Activated naive CD4-positive, alpha-beta T cell treated with anti-CD3 and anti-CD28 coated beads, Interleukin-2, amount 50 U/mL, for 24 hours (primary cell): ENCODE data around the gene LILRB2.
"Not testable (repeated sequence)": the region's sequence is repeated elsewhere in the genome, so short reads cannot be mapped to it uniquely, and the experiment has no call there.

Source experiments
- H3K27ac Mint-ChIP-seq: one replicate; pipeline ENCODE4 v1.8.0; 2021; ENCODE audit warnings: mild to moderate bottlenecking, mixed read lengths
- H3K27me3 Mint-ChIP-seq: one replicate; pipeline ENCODE4 v1.8.0; 2021; ENCODE audit warnings: mixed read lengths
- H3K36me3 Mint-ChIP-seq: one replicate; pipeline ENCODE4 v1.8.0; 2021; ENCODE audit warnings: mixed read lengths
- H3K4me1 Mint-ChIP-seq: one replicate; pipeline ENCODE4 v1.8.0; 2021; ENCODE audit warnings: mixed read lengths
- H3K4me3 Mint-ChIP-seq: one replicate; pipeline ENCODE4 v1.8.0; 2021; ENCODE audit warnings: mild to moderate bottlenecking, mixed read lengths
- H3K9me3 Mint-ChIP-seq: one replicate; pipeline ENCODE4 v1.8.0; 2021; ENCODE audit warnings: mixed read lengths

Gene LILRB2

GRCh38 chr19:54262066-54262465 is 18.8 kb downstream of the LILRB2 start:
- Mint-ChIP-seq H3K27me3 (no peaks in the 10 kb centered on the region), H3K4me1 (no peaks in the 10 kb centered on the region), H3K36me3 (no peaks in the 10 kb centered on the region), H3K27ac (no peak overlapping the region), H3K9me3 (no peaks in the 10 kb centered on the region), H3K4me3 (no peak overlapping the region)

GRCh38 chr19:54257116-54257480 is 23.8 kb downstream of the LILRB2 start, which contains the start of gene LILRB5:
TSS of gene LILRB5 (minus strand) at chr19:54257273. CDS start at chr19:54257193, 80 bp downstream.
- H3K36me3 Mint-ChIP-seq = no peaks in the 10 kb centered on the region
- no peaks in the 10 kb centered on the region for H3K4me1 Mint-ChIP-seq
- no peak within 1 kb of the TSS for H3K4me3 Mint-ChIP-seq
- no peaks in the 10 kb centered on the region for H3K9me3 Mint-ChIP-seq
- H3K27me3 Mint-ChIP-seq = no peaks in the 10 kb centered on the region
- H3K27ac Mint-ChIP-seq = no peak within 1 kb of the TSS

GRCh38 chr19:54256250-54257115 is 24.4 kb downstream of the LILRB2 start:
- H3K36me3 Mint-ChIP-seq = no peaks in the 10 kb centered on the region
- H3K27me3 Mint-ChIP-seq = no peaks in the 10 kb centered on the region
- H3K9me3 Mint-ChIP-seq = no peaks in the 10 kb centered on the region
- H3K4me3 Mint-ChIP-seq = no peak overlapping the region
- no peak overlapping the region for H3K27ac Mint-ChIP-seq
- no peaks in the 10 kb centered on the region for H3K4me1 Mint-ChIP-seq

DNA sequence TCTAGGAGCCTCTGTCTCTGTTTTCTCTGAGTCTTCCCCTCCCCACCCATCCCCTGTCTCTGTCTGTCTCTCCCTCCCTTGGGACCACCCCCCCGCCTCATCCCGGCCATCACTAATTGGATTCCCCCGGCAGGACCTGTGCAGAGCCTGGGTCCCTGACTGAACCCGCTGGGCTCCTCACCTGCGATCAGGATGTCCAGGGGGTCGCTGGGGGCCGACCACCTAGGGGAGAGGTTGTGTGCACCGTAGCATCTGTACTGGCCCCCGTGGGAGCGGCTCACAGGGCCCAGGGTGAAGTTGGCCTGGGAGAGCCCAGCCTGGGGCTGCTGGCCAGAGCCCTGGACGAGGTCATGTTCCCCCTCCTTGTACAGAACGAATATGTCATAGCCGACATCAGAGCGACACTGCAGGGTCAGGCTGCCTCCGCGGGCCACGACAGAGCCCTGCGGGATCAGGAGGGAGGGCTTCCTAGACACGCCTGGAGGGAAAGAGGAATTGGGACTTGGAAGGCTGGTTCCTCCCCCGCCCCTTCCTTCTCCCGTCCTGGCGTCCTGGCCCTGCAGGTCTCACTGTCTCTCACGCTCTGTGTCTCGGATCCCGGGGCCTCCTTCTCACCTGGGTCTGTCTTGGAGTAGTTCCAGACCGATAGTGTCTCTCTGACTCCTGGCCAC is 25.7 kb downstream of the LILRB2 start:
- H3K27me3 Mint-ChIP-seq = no peaks in the 10 kb centered on the region
- H3K4me3 Mint-ChIP-seq = no peak overlapping the region
- no peaks in the 10 kb centered on the region for H3K4me1 Mint-ChIP-seq
- H3K27ac Mint-ChIP-seq = no peak overlapping the region
- H3K9me3 Mint-ChIP-seq = no peaks in the 10 kb centered on the region
- H3K36me3 Mint-ChIP-seq = no peaks in the 10 kb centered on the region

GRCh38 chr19:54254195-54254906 is 26.6 kb downstream of the LILRB2 start:
- Mint-ChIP-seq H3K27me3 (no peaks in the 10 kb centered on the region), H3K9me3 (no peaks in the 10 kb centered on the region), H3K4me3 (no peak overlapping the region), H3K27ac (no peak overlapping the region), H3K36me3 (no peaks in the 10 kb centered on the region), H3K4me1 (no peaks in the 10 kb centered on the region)

DNA sequence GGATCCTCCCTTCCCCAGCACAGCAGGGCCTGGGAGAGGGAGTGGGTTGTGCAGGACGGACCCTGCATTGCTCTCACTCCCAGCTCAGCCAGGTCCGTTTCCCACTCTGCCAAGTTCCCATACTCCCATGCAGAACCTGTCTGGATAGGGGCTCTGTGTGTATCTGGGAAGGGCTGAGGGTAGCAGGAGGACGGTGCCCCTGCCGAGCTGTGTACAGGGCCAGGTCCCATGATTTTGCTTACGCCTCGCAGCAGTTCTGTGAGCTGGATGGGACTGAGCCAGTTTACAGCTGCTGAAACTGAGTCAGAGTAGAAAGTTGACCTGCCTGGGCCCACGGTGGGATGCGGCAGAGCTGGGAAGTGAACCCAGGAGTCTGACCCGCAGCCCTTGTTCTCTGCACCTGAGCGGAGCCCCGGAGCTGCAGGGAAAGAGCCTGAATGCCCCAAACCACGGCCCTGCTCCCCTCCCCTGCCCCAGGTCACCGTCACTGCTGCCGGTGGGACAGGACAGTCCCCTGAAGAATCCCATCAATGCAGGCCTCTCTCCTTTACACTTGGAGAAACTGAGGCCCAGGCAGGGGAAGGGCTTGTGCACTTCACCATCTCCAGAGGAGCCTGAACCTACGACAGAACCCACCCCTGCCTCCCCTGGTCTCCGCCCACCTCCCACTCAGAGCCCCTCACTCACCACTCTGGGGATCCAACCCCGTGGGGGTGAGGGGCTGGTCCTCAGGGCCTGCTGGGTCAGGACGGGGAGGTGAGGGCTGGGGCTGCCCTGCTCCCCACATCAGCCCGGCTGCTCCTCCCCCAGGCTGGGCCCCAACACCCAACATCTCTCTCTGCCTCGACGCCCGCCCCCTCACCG is 27.3 kb downstream of the LILRB2 start:
- no peaks in the 10 kb centered on the region for H3K27me3 Mint-ChIP-seq
- no peaks in the 10 kb centered on the region for H3K36me3 Mint-ChIP-seq
- H3K4me3 Mint-ChIP-seq = no peak overlapping the region
- H3K27ac Mint-ChIP-seq = no peak overlapping the region
- H3K4me1 Mint-ChIP-seq = no peaks in the 10 kb centered on the region
- H3K9me3 Mint-ChIP-seq = no peaks in the 10 kb centered on the region

DNA sequence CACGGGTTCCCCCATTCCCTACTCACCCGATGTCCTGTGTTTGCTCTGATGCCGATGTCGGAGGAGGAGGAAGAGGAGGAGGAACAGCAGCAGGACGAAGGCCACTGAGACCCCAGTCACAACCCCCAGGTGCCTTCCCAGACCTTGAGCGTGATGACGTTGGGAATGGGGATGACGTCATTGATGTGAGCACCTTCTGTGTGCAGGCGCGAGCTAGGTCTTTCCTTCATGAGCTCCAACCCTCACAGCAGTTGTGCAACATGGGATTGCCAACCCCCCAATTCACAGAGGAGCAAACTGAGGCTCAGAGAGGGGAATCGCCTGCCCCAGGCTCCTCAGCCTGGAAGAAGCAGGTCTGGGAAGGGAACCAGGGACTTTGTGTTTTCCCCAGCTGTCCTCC is 28.1 kb downstream of the LILRB2 start:
- no peaks in the 10 kb centered on the region for H3K27me3 Mint-ChIP-seq
- H3K4me1 Mint-ChIP-seq = peaks cover 6% of the 10 kb centered on the region
- H3K9me3 Mint-ChIP-seq = no peaks in the 10 kb centered on the region
- H3K4me3 Mint-ChIP-seq = no peak overlapping the region
- no peaks in the 10 kb centered on the region for H3K36me3 Mint-ChIP-seq
- no peak overlapping the region for H3K27ac Mint-ChIP-seq

DNA sequence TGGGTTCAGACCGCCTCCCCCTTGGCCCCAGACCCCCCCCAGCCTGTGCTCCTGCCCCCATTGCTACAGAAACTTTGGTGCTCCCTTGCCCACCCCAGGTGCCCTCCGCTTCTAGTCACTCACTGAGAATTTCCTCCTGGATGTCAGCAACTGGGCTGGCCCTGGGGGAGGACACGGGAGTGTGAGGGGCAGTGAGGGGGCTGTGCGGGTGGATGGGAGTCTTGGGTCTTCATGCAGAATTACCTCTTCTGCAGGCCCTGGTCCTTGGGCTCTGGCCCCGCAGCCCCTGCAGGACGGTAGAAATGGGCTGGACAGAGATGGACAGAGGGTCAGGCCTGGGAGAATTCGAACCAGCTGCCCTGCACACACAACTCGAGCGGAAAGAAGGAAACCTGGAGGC is 28.7 kb downstream of the LILRB2 start:
- peaks cover 10% of the 10 kb centered on the region for H3K4me1 Mint-ChIP-seq
- no peaks in the 10 kb centered on the region for H3K9me3 Mint-ChIP-seq
- H3K36me3 Mint-ChIP-seq = no peaks in the 10 kb centered on the region
- H3K27me3 Mint-ChIP-seq = no peaks in the 10 kb centered on the region
- H3K27ac Mint-ChIP-seq = no peak overlapping the region
- no peak overlapping the region for H3K4me3 Mint-ChIP-seq

- H3K36me3 Mint-ChIP-seq = no peaks in the 10 kb centered on the region
- H3K27ac Mint-ChIP-seq = no peak overlapping the region
- H3K4me3 Mint-ChIP-seq = peak overlapping the region; percentile 12
- peaks cover 4% of the 10 kb centered on the region for H3K27me3 Mint-ChIP-seq
- no peaks in the 10 kb centered on the region for H3K9me3 Mint-ChIP-seq
- peaks cover 10% of the 10 kb centered on the region for H3K4me1 Mint-ChIP-seq
These were observed 32.8 kb downstream of the LILRB2 start for GRCh38 chr19:54248016-54248601.

DNA sequence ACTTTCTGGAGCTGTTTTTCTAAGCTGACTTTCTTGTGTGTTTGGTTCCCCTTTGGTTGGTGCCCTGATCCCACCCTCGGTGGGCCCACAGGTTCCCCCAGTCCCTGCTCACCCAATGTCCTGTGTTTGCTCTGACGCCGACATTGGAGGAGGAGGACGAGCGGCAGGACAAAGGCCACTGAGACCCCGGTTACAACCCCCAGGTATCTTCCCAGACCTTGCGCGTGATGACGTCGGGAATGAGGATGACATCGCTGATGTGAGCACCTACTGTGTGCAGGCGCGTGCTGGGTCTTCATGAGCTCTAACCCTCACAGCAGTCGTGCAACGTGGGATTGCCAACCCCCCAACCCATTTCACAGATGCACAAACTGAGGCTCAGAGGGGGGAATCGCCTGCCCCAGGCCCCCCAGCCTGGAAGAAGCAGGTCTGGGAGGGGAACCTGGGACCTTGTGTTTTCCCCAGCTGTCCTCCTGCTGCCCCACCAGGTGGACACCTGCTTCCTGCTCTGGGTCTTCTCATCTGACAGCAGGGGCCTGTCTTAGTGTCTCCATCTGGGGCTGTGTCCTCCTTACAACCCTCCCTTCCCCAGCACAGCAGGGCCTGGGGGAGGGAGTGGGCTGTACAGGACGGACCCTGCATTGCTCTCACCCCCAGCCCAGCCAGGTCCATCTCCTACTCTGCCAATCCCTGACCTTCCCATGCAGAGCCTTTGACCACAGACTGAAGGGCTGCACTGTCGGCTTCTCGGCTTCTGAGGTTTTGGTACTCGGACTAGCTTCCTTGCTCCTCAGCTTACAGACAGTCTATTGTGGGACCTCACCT is 33.6 kb downstream of the LILRB2 start:
- Mint-ChIP-seq H3K36me3 (no peaks in the 10 kb centered on the region), H3K27me3 (peaks cover 5% of the 10 kb centered on the region), H3K9me3 (no peaks in the 10 kb centered on the region), H3K4me1 (peaks cover 13% of the 10 kb centered on the region), H3K27ac (no peak overlapping the region), H3K4me3 (peak overlapping the region; percentile 12)

GRCh38 chr19:54245936-54246335 is 35.0 kb downstream of the LILRB2 start:
- H3K4me1 Mint-ChIP-seq = peaks cover 13% of the 10 kb centered on the region
- no peaks in the 10 kb centered on the region for H3K36me3 Mint-ChIP-seq

DNA sequence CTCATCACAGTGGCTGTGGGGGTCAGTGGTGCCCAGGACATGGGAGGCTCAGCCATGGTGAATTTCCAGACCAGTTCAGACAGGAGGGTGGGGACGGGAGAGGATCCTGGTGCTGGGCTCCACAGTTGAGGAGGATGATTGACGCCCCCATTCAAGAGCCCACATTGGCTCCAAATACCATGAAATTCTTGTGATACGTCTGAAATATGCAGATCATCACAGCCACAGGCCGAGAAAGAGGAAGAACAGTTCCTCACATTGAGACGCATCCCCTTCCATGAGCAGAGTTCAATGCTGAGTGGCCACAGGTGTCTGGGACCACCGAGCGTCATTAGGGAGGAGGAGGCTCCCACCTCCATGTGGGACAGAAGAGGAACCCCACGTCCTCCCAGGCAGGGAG is 37.1 kb downstream of the LILRB2 start:
- not testable (repeated sequence) for H3K9me3 Mint-ChIP-seq, H3K4me3 Mint-ChIP-seq, H3K36me3 Mint-ChIP-seq, H3K27me3 Mint-ChIP-seq, H3K27ac Mint-ChIP-seq
- peaks cover 13% of the 10 kb centered on the region for H3K4me1 Mint-ChIP-seq

More at GRCh38 chr19:54245936-54246335, 35.0 kb downstream of the LILRB2 start:
- Mint-ChIP-seq H3K9me3 (no peaks in the 10 kb centered on the region), H3K4me3 (no peak overlapping the region), H3K27ac (no peak overlapping the region), H3K27me3 (peaks cover 5% of the 10 kb centered on the region)

DNA sequence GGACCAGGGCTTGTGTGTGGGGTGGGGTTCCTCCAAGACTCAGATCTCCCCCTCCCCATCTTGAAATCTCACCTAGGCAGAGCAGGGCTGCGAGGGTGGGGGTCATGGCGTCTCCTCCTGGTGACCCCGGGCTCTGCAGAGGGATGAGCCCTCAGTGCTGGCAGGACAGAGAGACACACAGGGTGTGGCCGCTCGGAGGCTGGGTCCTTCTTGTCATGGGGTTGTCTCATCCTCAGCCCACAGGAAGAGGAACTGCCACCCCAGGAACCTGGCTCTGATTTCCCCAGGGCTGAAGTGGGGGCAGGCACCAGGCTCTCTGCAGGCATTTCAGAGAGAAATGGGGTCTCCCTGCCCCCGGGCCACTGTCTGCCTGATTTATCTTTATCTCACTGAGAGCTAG is 38.3 kb downstream of the LILRB2 start, which contains the start of gene LILRA6:
LILRA6 (minus strand) TSS at position 145 of the 400 bp plus-strand sequence.
- not testable (repeated sequence) for H3K27me3 Mint-ChIP-seq, H3K9me3 Mint-ChIP-seq, H3K27ac Mint-ChIP-seq, H3K4me1 Mint-ChIP-seq, H3K4me3 Mint-ChIP-seq, H3K36me3 Mint-ChIP-seq

DNA sequence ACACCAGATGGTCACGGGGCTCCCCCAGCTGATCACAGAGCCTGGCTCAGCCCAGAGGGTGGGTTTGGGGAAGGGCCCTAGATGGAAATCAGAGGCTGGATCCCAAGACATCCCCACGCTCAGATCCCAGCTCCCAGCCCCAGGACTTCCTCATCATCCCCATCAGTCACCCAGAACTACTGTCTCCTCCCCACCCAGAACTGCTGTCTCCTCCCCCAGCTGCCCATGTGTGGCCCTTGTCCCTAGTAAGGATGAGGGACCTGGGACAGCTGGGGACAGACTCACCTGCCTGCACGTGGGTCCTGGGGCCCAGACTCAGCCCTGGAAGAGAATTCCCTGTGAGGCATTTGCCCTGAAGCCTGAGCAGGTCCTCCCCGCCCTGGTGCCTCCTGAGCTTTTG is 38.7 kb downstream of the LILRB2 start:
- H3K36me3 Mint-ChIP-seq, H3K27ac Mint-ChIP-seq, H3K9me3 Mint-ChIP-seq, H3K4me3 Mint-ChIP-seq, H3K27me3 Mint-ChIP-seq, H3K4me1 Mint-ChIP-seq: not testable (repeated sequence)
